Progenitor cell of endocrine pancreas (in vitro differentiated cells): ENCODE data around the gene CLCA1. TPM values are rescaled to one million over a fixed set of nuclear protein-coding genes. Genes with fewer than 3 reads are reported as not detected.

Experiments
- DNase-seq: peaks from one replicate; pipeline ENCODE4 v3.0.0; 2021; ENCODE audit warnings: low spot score; ENCODE audit not compliant: unreplicated experiment
- H3K27ac Mint-ChIP-seq: 2 replicates; pipeline ENCODE4 v1.8.0; 2021; ENCODE audit warnings: mild to moderate bottlenecking, moderate library complexity, mixed read lengths
- H3K27me3 Mint-ChIP-seq: 2 replicates; pipeline ENCODE4 v1.8.0; 2021; ENCODE audit warnings: mixed read lengths
- H3K36me3 Mint-ChIP-seq: 2 replicates; pipeline ENCODE4 v1.8.0; 2022; ENCODE audit warnings: mixed read lengths; ENCODE audit not compliant: insufficient read depth
- H3K4me1 Mint-ChIP-seq: 2 replicates; pipeline ENCODE4 v1.8.0; 2021; ENCODE audit warnings: low read depth, mixed read lengths
- H3K4me3 Mint-ChIP-seq: 2 replicates; pipeline ENCODE4 v1.8.0; 2021; ENCODE audit warnings: low read depth, mild to moderate bottlenecking, moderate library complexity, mixed read lengths
- H3K9me3 Mint-ChIP-seq: 2 replicates; pipeline ENCODE4 v1.8.0; 2021; ENCODE audit warnings: low read depth, mixed read lengths
- CTCF ChIP-seq: fragments of 200-600 bp; sonication (generic); IDR thresholded peaks from one replicate; pipeline ENCODE4 v1.5.0; 2021; ENCODE audit warnings: antibody characterized with exemption, mild to moderate bottlenecking; ENCODE audit not compliant: unreplicated experiment
- total RNA-seq: library from RNA; stranded (reverse); gene quantifications from 2 replicates; pipeline ENCODE4 v1.2.1, GENCODE V29; 2021

CLCA1 gene
- total RNA-seq, 1 donor from 2014 or later, result not detected

GRCh38 chr1:86491171-86491950, 22.6 kb downstream of the CLCA1 start:
- Mint-ChIP-seq H3K9me3 (no peaks in the 10 kb centered on the region), H3K4me1 (no peaks in the 10 kb centered on the region), H3K27ac (no peak overlapping the region), H3K36me3 (no peaks in the 10 kb centered on the region), H3K27me3 (no peaks in the 10 kb centered on the region), H3K4me3 (no peak overlapping the region)
- no peak for DNase-seq
- no peak for TF ChIP-seq CTCF

GRCh38 chr1:86498281-86498680, 29.6 kb downstream of the CLCA1 start:
- Mint-ChIP-seq H3K4me3 (no peak overlapping the region), H3K9me3 (no peaks in the 10 kb centered on the region), H3K4me1 (peaks cover 10% of the 10 kb centered on the region), H3K27me3 (peaks cover 11% of the 10 kb centered on the region), H3K27ac (no peak overlapping the region), H3K36me3 (no peaks in the 10 kb centered on the region)
- TF ChIP-seq CTCF, result no peak
- DNase-seq, result no peak

GRCh38 chr1:86499987-86500593, 31.4 kb downstream of the CLCA1 start:
- Mint-ChIP-seq H3K9me3 (no peaks in the 10 kb centered on the region), H3K27ac (no peak overlapping the region), H3K27me3 (peaks cover 30% of the 10 kb centered on the region), H3K4me1 (peaks cover 14% of the 10 kb centered on the region), H3K36me3 (no peaks in the 10 kb centered on the region), H3K4me3 (no peak overlapping the region)
- no peak for DNase-seq
- TF ChIP-seq CTCF, result peak; percentile 95

GRCh38 chr1:86500714-86501113, 32.0 kb downstream of the CLCA1 start:
- H3K4me1 Mint-ChIP-seq, result peaks cover 14% of the 10 kb centered on the region
- H3K36me3 Mint-ChIP-seq, result no peaks in the 10 kb centered on the region

More at GRCh38 chr1:86500714-86501113, 32.0 kb downstream of the CLCA1 start:
- Mint-ChIP-seq H3K27me3 (peaks cover 36% of the 10 kb centered on the region), H3K4me3 (no peak overlapping the region), H3K27ac (no peak overlapping the region), H3K9me3 (no peaks in the 10 kb centered on the region)
- no peak for TF ChIP-seq CTCF
- DNase-seq, result no peak
